ENCODE measurements around the gene CENPX. TPM values are rescaled to one million over a fixed set of nuclear protein-coding genes. Genes with fewer than 3 reads are reported as not detected.

Gene CENPX
- total RNA-seq, 1 experiment from 2014 or later, result 344 TPM

GRCh38 chr17:82013772-82014321, 8.8 kb downstream of the CENPX start:
- Histone ChIP-seq H3F3A (ENCODE audit: low read length, unreplicated experiment) (no peaks in the 10 kb centered on the region), H3K36me3 (ENCODE audit: low read depth, low read length) (no peaks in the 10 kb centered on the region; the same call in 1 of the 2 replicates), H3K4me1 (ENCODE audit: insufficient read depth, low read length) (no peaks in the 10 kb centered on the region), H3K27ac (ENCODE audit: low read length) (no peak overlapping the region), H4K20me1 (ENCODE audit: low read length) (no peaks in the 10 kb centered on the region), H3K9ac (ENCODE audit: low read length) (no peak overlapping the region), H3K27me3 (ENCODE audit: low read length) (no peaks in the 10 kb centered on the region), H3K79me2 (ENCODE audit: low read length) (no peaks in the 10 kb centered on the region), H3K9me2 (replicated peaks; ENCODE audit: low read length) (no peaks in the 10 kb centered on the region), H3K4me2 (ENCODE audit: low read length) (no peak overlapping the region), H2AFZ (ENCODE audit: low read length) (no peak overlapping the region), H3K9me3 (ENCODE audit: low read length) (no peaks in the 10 kb centered on the region), H3K4me3 (ENCODE audit: low read length) (no peak overlapping the region)
- DNase-seq (no peak), ATAC-seq (no peak)
- POLR2A ChIA-PET (ENCODE audit: unreplicated experiment), result no interaction called here
- no TSS peak for BruUV-seq (replicated peaks)
- CTCF ChIA-PET, result no interaction called here
- intact Hi-C loops (cut with micrococcal nuclease), result no loop called here
- TF ChIP-seq EZH2phosphoT487 (IDR thresholded peaks at IDR 0.05; ENCODE audit: borderline replicate concordance, low read length), result no peak
- no peak for TF ChIP-seq CTCF (conservative IDR thresholded peaks at IDR 0.05; ENCODE audit: low read depth, low read length)
- no peak for TF ChIP-seq EZH2 (IDR thresholded peaks at IDR 0.05; ENCODE audit: low read length, unreplicated experiment)

DNA sequence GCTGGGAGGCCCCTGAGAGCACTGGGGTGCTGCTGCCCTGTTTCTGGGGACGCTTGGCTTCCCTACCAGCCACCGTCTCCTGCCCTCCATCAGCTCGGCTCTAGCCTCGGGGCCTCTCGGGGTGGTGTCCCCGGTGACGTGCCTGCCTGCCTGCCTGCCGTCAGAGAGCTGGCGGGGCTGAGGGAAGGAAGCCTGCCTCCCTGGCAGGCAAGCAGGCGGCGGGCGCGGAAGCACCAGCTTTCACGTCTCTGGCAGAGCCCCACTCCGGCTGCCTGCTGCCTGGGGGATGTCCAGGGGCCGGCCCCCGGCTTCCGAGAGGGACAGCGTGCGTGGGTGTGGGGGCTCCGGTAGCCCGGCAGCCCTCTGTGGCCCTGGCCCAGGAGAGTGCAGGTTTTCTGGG, 9.3 kb downstream of the CENPX start:
- intact Hi-C loops (cut with micrococcal nuclease), result no loop called here
- Histone ChIP-seq H3K79me2 (ENCODE audit: low read length) (no peaks in the 10 kb centered on the region), H3K27me3 (ENCODE audit: low read length) (no peaks in the 10 kb centered on the region), H3K9me2 (replicated peaks; ENCODE audit: low read length) (no peaks in the 10 kb centered on the region), H3K4me2 (ENCODE audit: low read length) (no peak overlapping the region), H3K27ac (ENCODE audit: low read length) (no peak overlapping the region), H4K20me1 (ENCODE audit: low read length) (no peaks in the 10 kb centered on the region), H3K9me3 (ENCODE audit: low read length) (no peaks in the 10 kb centered on the region), H3F3A (ENCODE audit: low read length, unreplicated experiment) (no peaks in the 10 kb centered on the region), H3K9ac (ENCODE audit: low read length) (no peak overlapping the region), H3K36me3 (ENCODE audit: low read depth, low read length) (no peaks in the 10 kb centered on the region), H3K4me1 (ENCODE audit: insufficient read depth, low read length) (no peaks in the 10 kb centered on the region), H2AFZ (ENCODE audit: low read length) (no peak overlapping the region), H3K4me3 (ENCODE audit: low read length) (no peak overlapping the region)
- no peak for TF ChIP-seq CTCF (conservative IDR thresholded peaks at IDR 0.05; ENCODE audit: low read depth, low read length)
- TF ChIP-seq EZH2 (IDR thresholded peaks at IDR 0.05; ENCODE audit: low read length, unreplicated experiment), result no peak
- no peak for TF ChIP-seq EZH2phosphoT487 (IDR thresholded peaks at IDR 0.05; ENCODE audit: borderline replicate concordance, low read length)
- no peak for ATAC-seq
- ChIA-PET CTCF (no interaction called here), POLR2A (ENCODE audit: unreplicated experiment) (no interaction called here)
- DNase-seq, result no peak
- BruUV-seq (replicated peaks), result no TSS peak

DNA sequence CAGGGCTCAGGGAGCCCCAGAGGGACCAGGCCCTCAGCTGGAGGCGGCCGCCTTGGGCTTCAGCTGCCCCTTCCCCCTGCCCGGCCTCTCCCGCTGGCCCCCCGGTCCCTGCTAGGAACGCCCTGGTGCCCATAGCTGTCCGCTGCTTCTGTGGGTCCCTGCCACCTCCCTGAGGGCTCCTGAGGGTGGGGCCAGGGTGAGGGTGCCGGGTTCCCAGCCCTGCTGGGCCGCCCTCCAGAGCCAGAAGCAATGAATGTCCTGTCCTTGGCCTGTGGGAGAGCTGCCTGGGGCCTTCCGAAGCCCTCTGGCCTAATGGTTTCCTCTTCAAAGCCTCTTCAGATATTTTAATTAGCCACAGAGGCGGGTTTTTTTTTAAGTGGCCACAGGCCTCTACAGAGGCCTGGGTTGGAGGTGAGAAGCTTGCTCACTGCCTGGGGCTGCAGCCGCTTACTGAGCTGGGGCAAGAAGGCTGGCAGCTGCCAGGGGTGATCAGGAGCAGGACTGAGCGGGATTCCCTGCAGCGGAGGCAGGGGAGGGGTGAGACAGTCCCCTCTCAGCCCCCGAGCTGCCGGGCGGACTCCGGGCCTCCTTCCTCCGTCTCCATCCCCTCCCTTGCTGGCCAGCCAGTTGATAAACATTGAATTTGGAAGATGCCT, 9.9 kb downstream of the CENPX start:
- Histone ChIP-seq H3K79me2 (ENCODE audit: low read length) (no peaks in the 10 kb centered on the region), H4K20me1 (ENCODE audit: low read length) (no peaks in the 10 kb centered on the region), H3K27ac (ENCODE audit: low read length) (no peak overlapping the region), H3K4me2 (ENCODE audit: low read length) (no peak overlapping the region), H3K9me3 (ENCODE audit: low read length) (no peaks in the 10 kb centered on the region), H3K9me2 (replicated peaks; ENCODE audit: low read length) (no peaks in the 10 kb centered on the region), H3K4me1 (ENCODE audit: insufficient read depth, low read length) (no peaks in the 10 kb centered on the region), H3K27me3 (ENCODE audit: low read length) (no peaks in the 10 kb centered on the region), H3K9ac (ENCODE audit: low read length) (no peak overlapping the region), H3K4me3 (ENCODE audit: low read length) (no peak overlapping the region), H3F3A (ENCODE audit: low read length, unreplicated experiment) (no peaks in the 10 kb centered on the region), H2AFZ (ENCODE audit: low read length) (no peak overlapping the region), H3K36me3 (ENCODE audit: low read depth, low read length) (no peaks in the 10 kb centered on the region)
- BruUV-seq (replicated peaks), result no TSS peak
- intact Hi-C loops (cut with micrococcal nuclease), result no loop called here
- POLR2A ChIA-PET (ENCODE audit: unreplicated experiment), result no interaction called here
- CTCF ChIA-PET, result no interaction called here
- TF ChIP-seq CTCF (conservative IDR thresholded peaks at IDR 0.05; ENCODE audit: low read depth, low read length), result no peak
- TF ChIP-seq EZH2 (IDR thresholded peaks at IDR 0.05; ENCODE audit: low read length, unreplicated experiment), result no peak
- no peak for TF ChIP-seq EZH2phosphoT487 (IDR thresholded peaks at IDR 0.05; ENCODE audit: borderline replicate concordance, low read length)
- DNase-seq (no peak), ATAC-seq (no peak)
